Stimulated activated CD4-positive, alpha-beta T cell treated with anti-CD3 and anti-CD28 coated beads, Interleukin-12 subunit alpha, Interleukin-12 subunit beta, amount 100 ng/mL, for 48 hours (primary cell): ENCODE results near the gene XK.

Experiments
- DNase-seq, 3 donors: peaks; one replicate each; pipeline ENCODE4 v3.0.0-alpha.2; 2020; ENCODE audit warnings: low read depth in 2 of 3, low spot score in 1 of 3

The XK gene

GRCh38 chrX:37679230-37679629, 6.4 kb upstream of the XK start:
- DNase-seq = no peak

- no peak for DNase-seq
These were observed 5.7 kb upstream of the XK start for GRCh38 chrX:37679888-37680287.

DNA sequence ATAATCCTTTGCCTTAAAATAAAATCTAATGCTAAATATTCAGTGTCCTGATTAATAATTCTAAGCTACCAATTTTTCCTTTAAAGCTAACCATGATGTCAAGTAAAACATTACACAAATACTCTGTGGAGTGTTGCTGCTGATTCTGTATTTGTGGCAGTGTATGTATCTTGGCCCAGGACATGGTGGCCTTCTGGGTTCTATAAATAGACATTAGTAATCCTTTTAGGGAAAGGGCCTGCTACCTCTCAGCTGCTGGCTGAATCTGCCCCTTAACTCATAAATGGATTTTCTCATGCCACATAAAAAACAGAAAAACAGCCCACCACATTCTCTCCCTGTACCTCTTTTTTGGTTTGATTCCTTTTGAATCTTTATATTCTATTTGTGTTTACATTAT, 1.2 kb upstream of the XK start:
- no peak for DNase-seq

GRCh38 chrX:37684973-37685372, 618 bp upstream of the XK start:
- no peak for DNase-seq

- no peak for DNase-seq
These were observed 891 bp downstream of the XK start for GRCh38 chrX:37686369-37686995.

DNA sequence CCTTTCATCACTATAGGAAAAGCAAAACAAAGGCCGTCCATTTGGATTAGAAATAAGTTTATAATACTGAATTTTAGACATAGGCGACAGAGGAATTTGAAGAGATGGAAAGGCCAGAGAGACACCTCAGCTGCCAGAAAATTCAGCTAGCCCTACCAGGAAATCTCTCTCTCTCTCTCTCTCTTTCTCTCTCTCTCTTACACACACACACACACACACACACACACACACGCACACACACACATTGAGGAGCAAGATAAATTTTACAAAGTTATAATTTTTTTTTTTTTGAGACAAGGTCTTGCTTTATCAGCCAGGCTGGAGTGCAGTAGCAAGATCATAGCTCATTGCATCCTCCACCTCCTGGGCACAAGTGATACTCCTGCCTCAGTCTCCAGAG, 1.4 kb downstream of the XK start:
- DNase-seq = no peak

DNA sequence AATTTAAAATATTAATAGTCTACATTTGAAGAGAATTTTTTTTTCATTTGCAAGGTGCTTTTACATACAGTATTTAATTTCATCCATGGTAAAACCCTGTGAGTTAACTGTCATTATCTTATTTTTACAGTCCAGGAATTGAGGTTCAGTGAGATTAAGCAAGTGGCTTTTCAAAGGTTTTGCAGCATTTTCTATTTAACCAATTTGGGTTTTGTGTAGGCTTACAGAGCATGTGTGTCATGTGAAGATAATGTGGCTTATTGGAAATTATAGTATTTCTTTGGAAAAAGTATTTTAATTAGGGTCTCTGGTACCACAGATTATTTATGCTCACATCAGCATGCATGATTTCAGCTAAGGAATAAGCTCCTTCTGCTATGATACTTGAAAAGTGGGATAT, 4.5 kb downstream of the XK start:
- no peak for DNase-seq

GRCh38 chrX:37692918-37693317, 7.3 kb downstream of the XK start:
- no peak for DNase-seq

GRCh38 chrX:37697169-37697760, 11.7 kb downstream of the XK start:
- no peak for DNase-seq

DNA sequence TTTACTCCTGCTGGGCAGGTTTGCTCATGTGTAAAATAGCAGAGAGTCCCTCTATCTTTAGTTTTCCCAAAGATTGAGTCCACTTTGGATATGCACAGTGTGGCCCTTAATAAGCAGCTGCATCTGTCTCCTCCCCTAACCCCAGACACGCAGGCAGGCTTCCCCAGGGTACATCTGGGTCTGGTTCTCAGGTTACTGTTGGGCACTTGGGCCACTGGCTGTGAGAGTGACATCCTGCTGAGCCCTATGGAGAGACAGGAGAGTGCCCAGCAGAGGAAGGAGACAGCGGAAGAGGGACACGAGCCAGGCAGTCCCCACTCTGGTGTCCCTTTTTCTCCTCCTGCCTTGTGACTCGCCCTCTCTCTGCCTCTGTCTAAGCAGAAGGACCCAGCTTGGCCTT, 16.0 kb downstream of the XK start:
- no peak for DNase-seq

DNA sequence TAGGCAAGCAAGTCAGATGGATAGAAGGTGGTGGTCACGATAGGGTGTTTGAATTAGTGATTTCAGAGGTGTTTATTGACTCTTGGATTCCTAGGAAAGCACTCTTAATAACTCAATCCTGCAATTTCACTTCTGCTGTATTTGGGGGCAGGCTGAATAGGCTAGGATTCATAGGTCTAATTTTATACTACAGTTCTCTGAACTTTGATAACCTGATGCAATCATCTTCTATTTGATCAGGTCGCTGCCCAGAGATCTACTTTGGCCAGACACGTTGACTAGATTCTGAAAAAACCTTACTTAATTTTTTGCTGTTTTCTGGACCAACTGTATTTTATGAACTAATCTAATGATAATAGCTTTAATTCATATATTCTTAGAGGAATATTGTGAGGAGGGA, 26.4 kb downstream of the XK start:
- no peak for DNase-seq

DNA sequence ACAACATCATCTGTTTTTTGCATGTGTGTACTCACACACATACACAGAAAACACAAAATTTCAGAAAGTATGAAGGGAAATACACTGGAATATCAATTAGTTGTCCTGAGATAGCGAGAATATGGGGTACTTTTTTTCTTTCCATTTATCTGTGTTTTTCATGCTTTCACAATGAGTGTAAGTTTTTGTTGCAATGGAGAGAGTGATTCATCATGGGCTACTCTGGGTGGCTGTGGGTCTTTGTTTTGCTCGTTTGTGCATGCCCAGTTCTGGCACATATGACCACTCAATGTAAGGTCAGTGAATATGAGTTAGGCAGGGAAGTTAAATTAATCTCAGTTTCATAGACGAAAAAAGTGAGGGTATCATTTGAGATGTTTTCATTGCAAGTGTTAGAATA, 26.9 kb downstream of the XK start:
- no peak for DNase-seq

DNA sequence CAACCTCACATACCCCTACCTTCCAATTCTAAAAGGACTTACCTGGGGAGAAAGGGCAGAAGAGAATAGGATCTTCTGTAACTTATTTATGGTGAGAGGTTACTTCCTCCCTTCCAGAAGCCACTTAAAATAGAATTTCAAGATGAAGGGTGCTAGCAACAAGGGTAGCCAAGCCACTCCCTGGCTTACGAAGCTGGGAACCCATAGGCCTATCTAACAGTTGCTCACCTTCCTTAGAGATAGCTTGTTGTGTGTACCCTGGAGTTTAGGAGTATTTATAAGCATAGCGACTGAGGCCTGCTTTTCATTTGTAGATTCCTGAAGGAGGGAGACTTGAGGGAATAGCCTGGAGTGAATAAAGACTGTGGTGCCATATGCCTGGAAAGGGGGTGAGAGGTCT, 28.9 kb downstream of the XK start:
- no peak for DNase-seq

- DNase-seq = no peak
These were observed 31.0 kb downstream of the XK start for GRCh38 chrX:37716602-37717001.

GRCh38 chrX:37717708-37718107, 32.1 kb downstream of the XK start:
- DNase-seq = no peak

- no peak for DNase-seq
These were observed 37.0 kb downstream of the XK start for GRCh38 chrX:37722595-37722994.

GRCh38 chrX:37726346-37726745, 40.8 kb downstream of the XK start:
- DNase-seq = no peak

- peak; percentile 51 to 74 (median 55) for DNase-seq
These were observed 59.8 kb downstream of the XK start for GRCh38 chrX:37745354-37745753.

DNA sequence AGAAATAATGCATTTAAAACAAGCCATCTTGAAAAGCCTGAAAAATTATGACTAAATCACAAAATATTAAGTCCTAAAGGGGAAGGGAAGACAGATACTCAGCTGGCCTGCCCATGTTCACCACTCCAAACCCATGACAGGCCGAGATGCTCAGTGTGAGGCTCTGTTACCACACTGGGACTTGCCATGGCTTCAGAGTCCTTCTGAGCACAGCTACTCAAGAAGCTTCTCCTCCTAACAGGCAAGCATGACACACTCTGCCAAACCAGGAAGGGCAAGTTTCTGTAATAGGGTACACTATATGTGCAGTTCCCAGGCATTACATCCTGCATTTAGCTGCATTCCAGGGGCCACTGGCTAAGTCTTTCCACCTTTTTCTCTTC, 60.2 kb downstream of the XK start:
- DNase-seq = no peak

- DNase-seq = peak in 1 of 3 donors; percentile 22
These were observed 60.8 kb downstream of the XK start for GRCh38 chrX:37746218-37746941.

- DNase-seq = no peak
These were observed 61.4 kb downstream of the XK start for GRCh38 chrX:37746951-37747350.

GRCh38 chrX:37752281-37752680, 66.7 kb downstream of the XK start:
- no peak for DNase-seq

- DNase-seq = no peak
These were observed 67.3 kb downstream of the XK start for GRCh38 chrX:37752936-37753335.
